Neutrophil (primary cell): ENCODE data around the gene GARIN5A.

Experiments used
- H3K27ac ChIP-seq: fragments of 200-600 bp; sonication (generic); 2 replicates; pipeline ENCODE4 v1.5.1; 2016; ENCODE audit warnings: mild to moderate bottlenecking, moderate library complexity
- H3K27me3 ChIP-seq: fragments of 200-600 bp; sonication (generic); 2 replicates; pipeline ENCODE4 v1.6.0; 2016; ENCODE audit warnings: mild to moderate bottlenecking
- H3K36me3 ChIP-seq: fragments of 200-600 bp; sonication (generic); 2 replicates; pipeline ENCODE4 v1.5.1; 2017
- H3K4me1 ChIP-seq, 2 experiments: fragments of 200-600 bp in 1 of 2; sonication (generic) in 1 of 2; 1 replicate in 1 of 2; 2 replicates in 1 of 2; pipeline versions ENCODE4 v1.5.1 to v1.6.1; 2013 to 2016; ENCODE audit warnings: low read depth in 1 of 2, low read length in 1 of 2, mild to moderate bottlenecking in 1 of 2, moderate library complexity in 1 of 2; ENCODE audit not compliant: control insufficient read depth in 1 of 2, insufficient read depth in 1 of 2
- H3K4me3 ChIP-seq, 2 experiments: fragments of 200-600 bp in 1 of 2; sonication (generic) in 1 of 2; 1 replicate in 1 of 2; 2 replicates in 1 of 2; pipeline ENCODE4 v1.5.1; 2013 to 2016; ENCODE audit warnings: low read depth in 1 of 2, low read length in 1 of 2, mild to moderate bottlenecking in 1 of 2, moderate library complexity in 1 of 2
- H3K9me3 ChIP-seq: fragments of 200-600 bp; sonication (generic); 2 replicates; pipeline ENCODE4 v1.5.1; 2016
- TF ChIP-seq, protein P1 (sequence below): fragments of 200-600 bp; sonication (generic); IDR thresholded peaks from 2 replicates; pipeline ENCODE4 v1.5.1; 2016; ENCODE audit warnings: antibody characterized with exemption

The GARIN5A gene

DNA sequence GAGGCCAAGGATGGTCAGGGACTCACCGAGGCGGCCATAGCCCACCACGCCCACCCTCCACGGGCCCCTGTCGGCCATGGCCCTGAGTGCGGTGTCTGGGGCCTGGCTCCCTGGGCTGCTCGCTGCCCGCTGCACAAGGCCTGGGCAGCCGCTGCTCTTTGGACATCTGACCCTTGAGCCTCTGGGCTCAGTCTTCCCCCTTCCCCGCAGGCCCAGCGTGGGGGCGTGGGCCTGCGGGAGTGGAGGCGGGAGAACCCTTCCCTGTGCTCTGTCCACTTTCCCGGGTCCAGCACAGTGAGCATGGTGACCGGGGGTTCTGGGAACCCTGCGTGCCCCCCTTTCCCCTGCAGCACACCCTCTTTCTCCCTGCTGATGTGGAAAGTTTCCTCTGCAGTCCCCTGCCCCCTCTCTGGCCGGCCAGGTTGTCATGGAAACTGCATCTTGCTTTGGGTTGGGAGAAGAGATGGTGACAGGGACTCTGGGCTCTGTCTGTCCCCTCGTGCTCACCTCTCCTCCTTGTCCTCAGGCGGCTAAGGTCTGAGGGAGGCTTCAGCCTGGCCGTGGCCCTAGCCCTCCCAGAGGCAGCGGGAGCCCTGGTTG is 37.2 kb upstream of the GARIN5A start, which contains the start of gene ASPDH:
TSS of gene ASPDH (minus strand) at position 168 of the 600 bp plus-strand sequence. CDS start at position 78, 90 bp downstream.
- H3K4me3 ChIP-seq = no peak within 1 kb of the TSS
- TF ChIP-seq, protein P1, sequence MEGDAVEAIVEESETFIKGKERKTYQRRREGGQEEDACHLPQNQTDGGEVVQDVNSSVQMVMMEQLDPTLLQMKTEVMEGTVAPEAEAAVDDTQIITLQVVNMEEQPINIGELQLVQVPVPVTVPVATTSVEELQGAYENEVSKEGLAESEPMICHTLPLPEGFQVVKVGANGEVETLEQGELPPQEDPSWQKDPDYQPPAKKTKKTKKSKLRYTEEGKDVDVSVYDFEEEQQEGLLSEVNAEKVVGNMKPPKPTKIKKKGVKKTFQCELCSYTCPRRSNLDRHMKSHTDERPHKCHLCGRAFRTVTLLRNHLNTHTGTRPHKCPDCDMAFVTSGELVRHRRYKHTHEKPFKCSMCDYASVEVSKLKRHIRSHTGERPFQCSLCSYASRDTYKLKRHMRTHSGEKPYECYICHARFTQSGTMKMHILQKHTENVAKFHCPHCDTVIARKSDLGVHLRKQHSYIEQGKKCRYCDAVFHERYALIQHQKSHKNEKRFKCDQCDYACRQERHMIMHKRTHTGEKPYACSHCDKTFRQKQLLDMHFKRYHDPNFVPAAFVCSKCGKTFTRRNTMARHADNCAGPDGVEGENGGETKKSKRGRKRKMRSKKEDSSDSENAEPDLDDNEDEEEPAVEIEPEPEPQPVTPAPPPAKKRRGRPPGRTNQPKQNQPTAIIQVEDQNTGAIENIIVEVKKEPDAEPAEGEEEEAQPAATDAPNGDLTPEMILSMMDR = no peak
- no peaks in the 10 kb centered on the region for H3K36me3 ChIP-seq
- no peaks in the 10 kb centered on the region for H3K9me3 ChIP-seq
- peaks cover 46% of the 10 kb centered on the region for H3K27me3 ChIP-seq
- peaks cover 6 to 9% of the 10 kb centered on the region in 2 experiments for H3K4me1 ChIP-seq
- H3K27ac ChIP-seq = peak within 1 kb of the TSS; percentile 39

DNA sequence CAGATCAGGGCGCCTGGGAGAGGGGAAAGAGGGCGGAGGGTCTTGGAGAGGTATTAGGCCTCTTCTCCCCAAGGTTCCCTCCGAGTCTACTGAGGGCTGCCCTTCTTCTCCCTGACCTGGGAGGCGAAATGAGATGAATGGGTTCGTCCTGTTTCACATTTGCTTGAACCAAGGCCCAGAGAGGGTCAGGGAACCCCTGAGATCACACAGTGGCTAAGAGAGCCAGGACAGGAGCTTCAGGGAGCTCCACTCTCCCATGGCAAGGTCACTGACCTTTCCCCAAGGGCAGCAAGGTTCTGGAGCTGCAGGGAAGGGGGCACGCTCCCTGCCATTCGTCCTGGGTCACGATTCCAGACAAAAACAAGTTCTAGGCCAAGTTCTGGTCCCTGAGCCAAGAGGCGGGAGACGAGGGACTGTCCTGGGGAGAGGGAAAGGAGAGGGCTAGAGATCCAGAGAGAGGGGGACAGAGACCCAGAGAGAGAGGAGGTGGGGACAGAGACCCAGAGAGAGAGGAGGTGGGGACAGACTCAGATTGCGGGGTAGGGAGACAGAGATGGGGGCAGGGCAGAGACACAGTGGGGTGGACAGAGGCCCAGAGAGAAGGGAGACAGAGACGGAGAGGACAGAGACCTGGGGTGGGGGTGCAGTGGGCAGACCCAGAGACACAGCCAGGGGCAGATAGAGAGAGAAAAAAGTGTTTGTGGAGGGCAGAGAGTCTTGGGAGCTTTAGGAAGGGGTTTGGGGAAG is 36.5 kb upstream of the GARIN5A start:
- peaks cover 46% of the 10 kb centered on the region for H3K27me3 ChIP-seq
- peak overlapping the region; percentile 39 for H3K27ac ChIP-seq
- H3K9me3 ChIP-seq = no peaks in the 10 kb centered on the region
- no peaks in the 10 kb centered on the region for H3K36me3 ChIP-seq
- TF ChIP-seq, protein P1 = no peak
- H3K4me1 ChIP-seq = peaks cover 6 to 9% of the 10 kb centered on the region in 2 experiments
- H3K4me3 ChIP-seq = no peak overlapping the region

DNA sequence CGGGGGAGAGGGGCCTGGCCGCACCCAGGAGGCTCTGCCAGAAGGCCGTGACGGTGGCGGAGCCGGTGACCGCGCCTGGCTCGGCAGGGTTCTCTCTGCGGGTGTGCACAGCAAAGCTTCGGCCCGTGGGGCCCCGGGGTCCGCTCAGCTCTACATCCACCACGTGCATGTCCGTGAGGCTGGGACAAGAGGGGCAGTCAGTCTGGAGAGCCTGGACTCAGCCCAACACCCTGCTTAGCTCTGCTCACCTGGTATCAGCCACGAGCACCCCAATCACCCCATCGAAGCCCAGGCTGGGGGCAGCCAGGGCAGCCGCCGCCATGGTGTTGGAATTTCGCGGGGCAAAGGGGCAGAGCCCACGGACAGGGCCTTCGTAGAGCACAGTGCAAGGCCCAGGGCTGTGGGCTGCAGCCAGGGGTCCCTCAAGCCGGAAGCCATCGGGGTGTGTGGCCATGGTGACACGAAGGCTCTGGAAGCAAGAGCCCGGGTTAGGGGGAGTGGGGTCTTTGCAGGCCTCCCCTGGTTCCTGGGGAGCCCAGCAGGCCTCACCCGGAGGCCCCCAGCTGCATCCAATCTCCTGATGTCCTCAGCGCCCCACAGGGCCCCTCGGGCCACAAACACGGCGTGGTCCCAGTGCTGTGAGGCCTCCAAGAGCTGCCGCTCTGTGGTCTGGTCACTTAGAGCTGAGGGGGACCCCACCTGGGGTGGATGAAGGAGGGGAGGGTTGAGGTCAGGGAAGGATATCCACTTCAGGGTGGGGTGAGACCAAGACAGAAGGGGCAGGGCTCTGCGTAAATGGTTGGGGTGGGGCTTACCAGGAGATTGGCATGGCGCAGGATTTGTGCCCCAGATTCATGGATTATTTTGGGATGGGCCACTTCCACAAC is 35.7 kb upstream of the GARIN5A start:
- Histone ChIP-seq H3K9me3 (no peaks in the 10 kb centered on the region), H3K4me3 (peak overlapping the region in 1 of 2 experiments; percentile 81), H3K36me3 (no peaks in the 10 kb centered on the region), H3K27me3 (peaks cover 42% of the 10 kb centered on the region), H3K27ac (no peak overlapping the region), H3K4me1 (peaks cover 6 to 9% of the 10 kb centered on the region in 2 experiments)
- TF ChIP-seq, protein P1 = no peak

DNA sequence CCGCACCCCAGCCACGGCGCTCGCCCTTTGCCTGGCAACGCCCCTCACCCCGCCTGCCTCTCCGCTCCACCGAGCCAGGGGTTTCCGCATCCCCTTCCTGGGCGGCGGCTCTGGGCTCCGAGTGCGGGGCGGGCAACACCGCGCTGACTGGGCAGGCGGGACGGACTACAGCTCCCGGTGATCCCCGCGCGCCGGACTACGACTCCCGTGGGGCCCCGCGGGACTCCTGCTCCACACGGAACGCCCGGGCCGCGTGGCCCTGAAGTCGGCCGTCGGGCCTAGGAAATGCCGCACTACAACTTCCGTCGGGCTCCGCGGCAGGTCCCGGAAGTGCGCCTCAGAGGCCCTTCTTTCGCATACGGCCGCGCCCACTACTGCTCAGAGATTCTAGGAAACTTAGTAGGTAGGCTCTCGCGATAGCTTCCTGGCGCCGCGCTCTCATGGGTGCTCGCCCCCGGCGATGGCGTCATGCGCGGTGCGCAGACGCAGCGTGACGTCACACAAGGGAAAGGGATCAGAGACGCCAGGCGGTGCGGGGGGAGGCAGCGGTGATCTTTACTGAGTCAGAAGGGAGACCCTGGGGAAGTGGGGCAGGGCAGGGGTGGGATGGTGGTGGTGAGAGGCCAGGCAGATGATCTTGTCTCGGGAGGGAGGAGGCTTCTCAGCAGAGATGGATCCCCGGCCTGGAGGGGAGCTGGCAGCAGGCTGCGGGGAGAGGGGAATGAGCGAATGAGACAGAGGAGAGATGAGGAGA is 34.6 kb upstream of the GARIN5A start, which contains the start of gene JOSD2:
TSS of gene JOSD2 (minus strand) at position 123 of the 754 bp plus-strand sequence. CDS start 760 bp downstream, outside the sequence.
- Histone ChIP-seq H3K4me3 (peak within 1 kb of the TSS; percentile 71 to 81), H3K27ac (peak within 1 kb of the TSS; percentile 81), H3K9me3 (no peaks in the 10 kb centered on the region), H3K4me1 (peaks cover 6 to 9% of the 10 kb centered on the region in 2 experiments), H3K27me3 (peaks cover 31% of the 10 kb centered on the region), H3K36me3 (peaks cover 2% of the 10 kb centered on the region)
- TF ChIP-seq, protein P1 = peak; percentile 33

DNA sequence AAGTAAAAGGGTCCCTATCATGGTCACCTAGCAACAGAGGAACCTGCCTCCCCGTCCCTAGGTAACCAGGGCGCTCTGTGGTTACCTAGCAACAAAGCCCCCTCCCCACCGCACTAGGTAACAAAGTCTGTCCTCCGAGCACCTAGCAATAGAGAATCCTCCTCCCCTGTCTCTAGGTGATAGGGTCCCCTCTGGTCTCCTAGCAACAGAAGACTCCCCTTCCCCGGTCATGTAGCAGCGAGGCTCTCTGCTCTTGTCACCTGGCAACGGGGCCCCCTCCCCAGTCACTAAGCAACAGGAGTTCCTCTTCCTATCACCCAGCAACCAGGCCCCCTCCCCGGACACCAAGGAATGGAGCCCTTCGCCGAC is 34.0 kb upstream of the GARIN5A start:
- Histone ChIP-seq H3K27ac (peak overlapping the region; percentile 81), H3K36me3 (peaks cover 7% of the 10 kb centered on the region), H3K4me3 (peak overlapping the region; percentile 71 to 81), H3K4me1 (peaks cover 6 to 9% of the 10 kb centered on the region in 2 experiments), H3K27me3 (peaks cover 25% of the 10 kb centered on the region), H3K9me3 (no peaks in the 10 kb centered on the region)
- TF ChIP-seq, protein P1 = no peak
